BE2C (cell line): Measurements from ENCODE around the gene RASAL1.

Experiments used
- DNase-seq: peaks from one replicate; pipeline ENCODE4 v3.0.0-alpha.2; 2020
- H3K27me3 ChIP-seq: fragments of 250-450 bp; sonication (Bioruptor Pico); 2 replicates; pipeline ENCODE4 v1.5.1; 2020; ENCODE audit warnings: mild to moderate bottlenecking
- H3K36me3 ChIP-seq: fragments of 250-450 bp; sonication (Bioruptor Pico); 2 replicates; pipeline ENCODE4 v1.5.1; 2020; ENCODE audit warnings: mild to moderate bottlenecking
- H3K4me1 ChIP-seq: fragments of 250-450 bp; sonication (Bioruptor Pico); 2 replicates; pipeline ENCODE4 v1.5.1; 2020
- H3K4me3 ChIP-seq: 2 replicates; pipeline ENCODE4 v1.5.1; 2011; ENCODE audit warnings: low read depth, low read length
- H3K9me3 ChIP-seq: fragments of 250-450 bp; sonication (Bioruptor Pico); 2 replicates; pipeline ENCODE4 v1.5.1; 2020
- CTCF ChIP-seq: IDR thresholded peaks from 2 replicates; pipeline ENCODE4 v1.5.1; 2012; ENCODE audit warnings: mild to moderate bottlenecking, low read depth, low read length

Gene RASAL1

GRCh38 chr12:113112043-113112899, 23.3 kb downstream of the RASAL1 start:
- TF ChIP-seq CTCF: no peak
- Histone ChIP-seq H3K9me3 (no peaks in the 10 kb centered on the region), H3K27me3 (no peaks in the 10 kb centered on the region), H3K4me1 (no peaks in the 10 kb centered on the region), H3K4me3 (no peak overlapping the region), H3K36me3 (no peaks in the 10 kb centered on the region)
- no peak for DNase-seq

GRCh38 chr12:113111247-113111646, 24.3 kb downstream of the RASAL1 start:
- no peak for TF ChIP-seq CTCF
- no peaks in the 10 kb centered on the region for H3K4me1 ChIP-seq
- H3K4me3 ChIP-seq: no peak overlapping the region
- H3K27me3 ChIP-seq: no peaks in the 10 kb centered on the region
- H3K9me3 ChIP-seq: no peaks in the 10 kb centered on the region
- DNase-seq: no peak
- H3K36me3 ChIP-seq: no peaks in the 10 kb centered on the region

- Histone ChIP-seq H3K27me3 (no peaks in the 10 kb centered on the region), H3K4me1 (no peaks in the 10 kb centered on the region), H3K9me3 (no peaks in the 10 kb centered on the region), H3K4me3 (no peak overlapping the region), H3K36me3 (no peaks in the 10 kb centered on the region)
- TF ChIP-seq CTCF: no peak
- no peak for DNase-seq
Observed at GRCh38 chr12:113109872-113110599, 25.5 kb downstream of the RASAL1 start.

- no peak for DNase-seq
- Histone ChIP-seq H3K9me3 (no peaks in the 10 kb centered on the region), H3K4me1 (no peaks in the 10 kb centered on the region), H3K27me3 (no peaks in the 10 kb centered on the region), H3K36me3 (no peaks in the 10 kb centered on the region), H3K4me3 (no peak overlapping the region)
- no peak for TF ChIP-seq CTCF
Observed at GRCh38 chr12:113109360-113109759, 26.2 kb downstream of the RASAL1 start.

- H3K9me3 ChIP-seq: no peaks in the 10 kb centered on the region
- no peaks in the 10 kb centered on the region for H3K4me1 ChIP-seq
- no peak overlapping the region for H3K4me3 ChIP-seq
- DNase-seq: no peak
- TF ChIP-seq CTCF: no peak
- no peaks in the 10 kb centered on the region for H3K27me3 ChIP-seq
- no peaks in the 10 kb centered on the region for H3K36me3 ChIP-seq
Observed at GRCh38 chr12:113108308-113108707, 27.3 kb downstream of the RASAL1 start.

- Histone ChIP-seq H3K27me3 (no peaks in the 10 kb centered on the region), H3K36me3 (no peaks in the 10 kb centered on the region), H3K4me3 (no peak overlapping the region), H3K9me3 (no peaks in the 10 kb centered on the region), H3K4me1 (no peaks in the 10 kb centered on the region)
- DNase-seq: no peak
- no peak for TF ChIP-seq CTCF
Observed at GRCh38 chr12:113106361-113106760, 29.2 kb downstream of the RASAL1 start.
